Activated naive CD4-positive, alpha-beta T cell treated with anti-CD3 and anti-CD28 coated beads, Interleukin-2, amount 50 U/mL, for 24 hours (primary cell): ENCODE measurements around the gene C19orf25.

Source experiments
- H3K27ac Mint-ChIP-seq: one replicate; pipeline ENCODE4 v1.8.0; 2021; ENCODE audit warnings: mild to moderate bottlenecking, mixed read lengths
- H3K27me3 Mint-ChIP-seq: one replicate; pipeline ENCODE4 v1.8.0; 2021; ENCODE audit warnings: mixed read lengths
- H3K36me3 Mint-ChIP-seq: one replicate; pipeline ENCODE4 v1.8.0; 2021; ENCODE audit warnings: mixed read lengths
- H3K4me1 Mint-ChIP-seq: one replicate; pipeline ENCODE4 v1.8.0; 2021; ENCODE audit warnings: mixed read lengths
- H3K4me3 Mint-ChIP-seq: one replicate; pipeline ENCODE4 v1.8.0; 2021; ENCODE audit warnings: mild to moderate bottlenecking, mixed read lengths
- H3K9me3 Mint-ChIP-seq: one replicate; pipeline ENCODE4 v1.8.0; 2021; ENCODE audit warnings: mixed read lengths

The C19orf25 gene

GRCh38 chr19:1467490-1468273 lies 11.3 kb downstream of the C19orf25 start:
- no peaks in the 10 kb centered on the region for H3K9me3 Mint-ChIP-seq
- H3K36me3 Mint-ChIP-seq, result no peaks in the 10 kb centered on the region
- peaks cover 3% of the 10 kb centered on the region for H3K4me1 Mint-ChIP-seq
- H3K27me3 Mint-ChIP-seq, result peaks cover 2% of the 10 kb centered on the region
- H3K4me3 Mint-ChIP-seq, result no peak overlapping the region
- H3K27ac Mint-ChIP-seq, result no peak overlapping the region

GRCh38 chr19:1467215-1467489 lies 11.9 kb downstream of the C19orf25 start:
- Mint-ChIP-seq H3K36me3 (no peaks in the 10 kb centered on the region), H3K27ac (no peak overlapping the region), H3K9me3 (no peaks in the 10 kb centered on the region), H3K4me1 (peaks cover 3% of the 10 kb centered on the region), H3K27me3 (peaks cover 2% of the 10 kb centered on the region), H3K4me3 (no peak overlapping the region)

- Mint-ChIP-seq H3K9me3 (no peaks in the 10 kb centered on the region), H3K27ac (no peak overlapping the region), H3K4me1 (peaks cover 3% of the 10 kb centered on the region), H3K36me3 (no peaks in the 10 kb centered on the region), H3K27me3 (peaks cover 2% of the 10 kb centered on the region), H3K4me3 (no peak overlapping the region)
Observed at GRCh38 chr19:1466461-1467214, 12.4 kb downstream of the C19orf25 start.

- Mint-ChIP-seq H3K4me1 (peaks cover under 1% of the 10 kb centered on the region), H3K36me3 (no peaks in the 10 kb centered on the region), H3K4me3 (no peak overlapping the region), H3K9me3 (no peaks in the 10 kb centered on the region), H3K27me3 (peaks cover 2% of the 10 kb centered on the region), H3K27ac (no peak overlapping the region)
Observed at GRCh38 chr19:1466018-1466460, 13.0 kb downstream of the C19orf25 start.

GRCh38 chr19:1465191-1466016 lies 13.6 kb downstream of the C19orf25 start:
- H3K4me3 Mint-ChIP-seq, result no peak overlapping the region

GRCh38 chr19:1461862-1462261 lies 17.2 kb downstream of the C19orf25 start:
- Mint-ChIP-seq H3K36me3 (peaks cover 2% of the 10 kb centered on the region), H3K4me1 (no peaks in the 10 kb centered on the region), H3K27me3 (peaks cover 8% of the 10 kb centered on the region), H3K27ac (no peak overlapping the region), H3K4me3 (no peak overlapping the region), H3K9me3 (no peaks in the 10 kb centered on the region)

More at GRCh38 chr19:1465191-1466016, 13.6 kb downstream of the C19orf25 start:
- Mint-ChIP-seq H3K36me3 (no peaks in the 10 kb centered on the region), H3K4me1 (no peaks in the 10 kb centered on the region), H3K27me3 (peaks cover 2% of the 10 kb centered on the region), H3K27ac (no peak overlapping the region), H3K9me3 (no peaks in the 10 kb centered on the region)

GRCh38 chr19:1460033-1460995 lies 18.7 kb downstream of the C19orf25 start:
- no peaks in the 10 kb centered on the region for H3K9me3 Mint-ChIP-seq
- H3K36me3 Mint-ChIP-seq, result peaks cover 2% of the 10 kb centered on the region
- no peak overlapping the region for H3K27ac Mint-ChIP-seq
- no peak overlapping the region for H3K4me3 Mint-ChIP-seq
- H3K4me1 Mint-ChIP-seq, result peaks cover 6% of the 10 kb centered on the region
- H3K27me3 Mint-ChIP-seq, result peaks cover 10% of the 10 kb centered on the region

- Mint-ChIP-seq H3K4me1 (peaks cover 10% of the 10 kb centered on the region), H3K27me3 (peaks cover 12% of the 10 kb centered on the region), H3K36me3 (peaks cover 2% of the 10 kb centered on the region), H3K4me3 (no peak overlapping the region), H3K9me3 (no peaks in the 10 kb centered on the region), H3K27ac (no peak overlapping the region)
Observed at GRCh38 chr19:1459479-1459878, 19.5 kb downstream of the C19orf25 start.

GRCh38 chr19:1457892-1458291 lies 21.1 kb downstream of the C19orf25 start:
- Mint-ChIP-seq H3K9me3 (no peaks in the 10 kb centered on the region), H3K27ac (no peak overlapping the region), H3K4me3 (no peak overlapping the region), H3K4me1 (peaks cover 10% of the 10 kb centered on the region), H3K27me3 (peaks cover 16% of the 10 kb centered on the region), H3K36me3 (peaks cover 2% of the 10 kb centered on the region)

- H3K4me1 Mint-ChIP-seq, result peaks cover 10% of the 10 kb centered on the region
- H3K4me3 Mint-ChIP-seq, result no peak overlapping the region
- peaks cover 18% of the 10 kb centered on the region for H3K27me3 Mint-ChIP-seq
- no peak overlapping the region for H3K27ac Mint-ChIP-seq
- no peaks in the 10 kb centered on the region for H3K9me3 Mint-ChIP-seq
- peaks cover 2% of the 10 kb centered on the region for H3K36me3 Mint-ChIP-seq
Observed at GRCh38 chr19:1457031-1457739, 21.8 kb downstream of the C19orf25 start.

- H3K36me3 Mint-ChIP-seq, result peaks cover 2% of the 10 kb centered on the region
- no peaks in the 10 kb centered on the region for H3K9me3 Mint-ChIP-seq
- peaks cover 18% of the 10 kb centered on the region for H3K27me3 Mint-ChIP-seq
- peaks cover 10% of the 10 kb centered on the region for H3K4me1 Mint-ChIP-seq
- no peak overlapping the region for H3K27ac Mint-ChIP-seq
- H3K4me3 Mint-ChIP-seq, result no peak overlapping the region
Observed at GRCh38 chr19:1456121-1456900, 22.7 kb downstream of the C19orf25 start.

GRCh38 chr19:1455336-1456120 lies 23.5 kb downstream of the C19orf25 start:
- Mint-ChIP-seq H3K36me3 (peaks cover 2% of the 10 kb centered on the region), H3K27me3 (peaks cover 24% of the 10 kb centered on the region), H3K9me3 (no peaks in the 10 kb centered on the region), H3K4me3 (peak overlapping the region; percentile 23), H3K4me1 (peaks cover 15% of the 10 kb centered on the region), H3K27ac (no peak overlapping the region)

GRCh38 chr19:1455002-1455335 lies 24.0 kb downstream of the C19orf25 start:
- H3K4me1 Mint-ChIP-seq, result peaks cover 16% of the 10 kb centered on the region
- peaks cover 28% of the 10 kb centered on the region for H3K27me3 Mint-ChIP-seq

More at GRCh38 chr19:1455002-1455335, 24.0 kb downstream of the C19orf25 start:
- no peaks in the 10 kb centered on the region for H3K9me3 Mint-ChIP-seq
- H3K4me3 Mint-ChIP-seq, result no peak overlapping the region
- no peak overlapping the region for H3K27ac Mint-ChIP-seq
- peaks cover 2% of the 10 kb centered on the region for H3K36me3 Mint-ChIP-seq
